HepG2 (cell line): ENCODE results near the gene GEMIN2. TPM values are rescaled to one million over a fixed set of nuclear protein-coding genes. Genes with fewer than 3 reads are reported as not detected.

ENCODE experiments used
- ARHGAP35 ChIP-seq: sonication (generic); formaldehyde crosslinking; IDR thresholded peaks from 2 replicates; pipeline ENCODE4 v1.9.0; 2022; ENCODE audit warnings: mild to moderate bottlenecking, inconsistent platforms, moderate library complexity, missing genetic modification reagents, borderline replicate concordance
- CBX1 ChIP-seq: IDR thresholded peaks from one replicate; pipeline ENCODE4 v1.6.1; 2016; ENCODE audit warnings: antibody characterized with exemption, low read depth
- CREB3 ChIP-seq: sonication (generic); formaldehyde crosslinking; IDR thresholded peaks from 2 replicates; pipeline ENCODE4 v1.5.0; 2020; ENCODE audit warnings: missing genetic modification reagents
- ELF3 ChIP-seq: IDR thresholded peaks from 2 replicates; pipeline ENCODE4 v1.6.1; 2016; ENCODE audit warnings: missing genetic modification reagents, missing compliant biosample characterization
- ETV6 ChIP-seq: sonication (generic); formaldehyde crosslinking; conservative IDR thresholded peaks from 2 replicates; pipeline ENCODE4 v1.4.0; 2020; ENCODE audit warnings: missing genetic modification reagents
- HDAC6 ChIP-seq: fragments of 200-600 bp; sonication (generic); IDR thresholded peaks from 2 replicates; pipeline ENCODE4 v1.7.0; 2017; ENCODE audit warnings: mild to moderate bottlenecking, antibody characterized with exemption, low read length, low read depth
- KAT2B ChIP-seq: fragments of 150-350 bp; IDR thresholded peaks from 2 replicates; pipeline ENCODE4 v1.6.1; 2014; ENCODE audit warnings: low read depth, low read length, borderline replicate concordance
- MIXL1 ChIP-seq: IDR thresholded peaks from 2 replicates; pipeline ENCODE4 v1.6.1; 2016
- MXI1 ChIP-seq: IDR thresholded peaks from 3 replicates; pipeline ENCODE4 v1.6.1; 2012; ENCODE audit warnings: low read depth, low read length, inconsistent platforms, borderline replicate concordance
- PHF8 ChIP-seq: sonication (generic); formaldehyde crosslinking; IDR thresholded peaks from 2 replicates; pipeline ENCODE4 v1.5.0; 2020; ENCODE audit warnings: missing genetic modification reagents
- POGZ ChIP-seq: sonication (generic); formaldehyde crosslinking; IDR thresholded peaks from 2 replicates; pipeline ENCODE4 v1.4.0; 2020; ENCODE audit warnings: mild to moderate bottlenecking, missing genetic modification reagents
- SATB2 ChIP-seq: sonication (generic); formaldehyde crosslinking; IDR thresholded peaks from 2 replicates; pipeline ENCODE4 v1.5.0; 2020; ENCODE audit warnings: missing genetic modification reagents
- SNAPC4 ChIP-seq: sonication (generic); formaldehyde crosslinking; IDR thresholded peaks from 2 replicates; pipeline ENCODE4 v1.4.0; 2020; ENCODE audit warnings: mild to moderate bottlenecking, missing genetic modification reagents
- TCF12 ChIP-seq, 2 experiments: fragments of 450-650 bp in 1 of 2; sonication (generic) in 1 of 2; formaldehyde crosslinking in 1 of 2; IDR thresholded peaks; 2 replicates each; pipeline versions ENCODE4 v1.6.1 to v1.8.0; 2017 to 2022; ENCODE audit warnings: antibody characterized with exemption in 1 of 2, mild to moderate bottlenecking in 1 of 2, missing genetic modification reagents in 1 of 2, moderate library complexity in 1 of 2
- TCF7 ChIP-seq: sonication (generic); IDR thresholded peaks from 2 replicates; pipeline ENCODE4 v1.6.1; 2016; ENCODE audit warnings: antibody characterized with exemption, low read depth
- TEAD3 ChIP-seq: optimal IDR thresholded peaks from 2 replicates; pipeline ENCODE3; 2016; ENCODE audit warnings: borderline replicate concordance
- ZBTB25 ChIP-seq: IDR thresholded peaks from 2 replicates; pipeline ENCODE4 v1.6.1; 2018; ENCODE audit warnings: missing genetic modification reagents
- ZNF251 ChIP-seq: sonication (generic); formaldehyde crosslinking; IDR thresholded peaks from 2 replicates; pipeline ENCODE4 v1.9.0; 2021; ENCODE audit warnings: mild to moderate bottlenecking, missing genetic modification reagents
- ZNF333 ChIP-seq: sonication (generic); formaldehyde crosslinking; IDR thresholded peaks from 2 replicates; pipeline ENCODE4 v1.4.0; 2020; ENCODE audit warnings: mild to moderate bottlenecking, missing genetic modification reagents, borderline replicate concordance
- ZNF770 ChIP-seq: sonication (generic); formaldehyde crosslinking; IDR thresholded peaks from 2 replicates; pipeline ENCODE4 v1.5.0; 2020; ENCODE audit warnings: mild to moderate bottlenecking, missing genetic modification reagents
- ZSCAN29 ChIP-seq: sonication (generic); formaldehyde crosslinking; conservative IDR thresholded peaks from 2 replicates; pipeline ENCODE4 v1.4.0; 2020; ENCODE audit warnings: mild to moderate bottlenecking, missing genetic modification reagents
- polyA plus RNA-seq, 8 experiments: library from polyadenylated mRNA; depleted of rRNA in 3 of 8; stranded (reverse) in 7 of 8; unstranded in 1 of 8; fragments of >200 nt; fragmentation: Illumina TruSeq in 4 of 8; extraction: Trizol in 4 of 8; gene quantifications; 2 replicates each; pipeline versions ENCODE4 v1.2.1 to v1.2.3, GENCODE V29; 2011 to 2016; ENCODE audit warnings: low read depth in 4 of 8, missing spikeins in 1 of 8, mixed read lengths in 1 of 8; ENCODE audit not compliant: insufficient read depth in 1 of 8
- total RNA-seq, 5 experiments: library from RNA; depleted of rRNA; stranded (reverse); fragments of >200 nt; fragmentation: Illumina TruSeq; extraction: Trizol; gene quantifications; 2 replicates each; pipeline ENCODE4 v1.2.3, GENCODE V29; 2016; ENCODE audit warnings: low read depth in 1 of 5

Gene GEMIN2
- total and polyA plus RNA-seq, 2 of the 13 experiments (the other 11 are each of a cell fraction or from before 2014, with no cell fraction given) = 54.8 to 110 TPM

- no peak for TF ChIP-seq ZNF770 (CRISPR knock-in tag)
- TF ChIP-seq ZNF333 = peak; percentile 42; the same call in 1 of the 2 replicates
- peak; percentile 86 for TF ChIP-seq PHF8 (CRISPR knock-in tag)
- TF ChIP-seq MIXL1 (CRISPR knock-in tag) = no peak
- no peak for TF ChIP-seq TEAD3 (CRISPR knock-in tag)
- no peak for TF ChIP-seq TCF12 (IDR thresholded peaks at IDR 0.05)
- TF ChIP-seq TCF12 (CRISPR knock-in tag; IDR thresholded peaks at IDR 0.05) = no peak
- no peak for TF ChIP-seq HDAC6
- peak; percentile 75; the same call in 1 of the 3 replicates for TF ChIP-seq MXI1
- TF ChIP-seq ETV6 (CRISPR knock-in tag) = no peak; the same call in none of the 2 replicates
- TF ChIP-seq ARHGAP35 (CRISPR knock-in tag) = peak; percentile 60
- TF ChIP-seq ZBTB25 = no peak; the same call in 1 of the 2 replicates
- TF ChIP-seq CBX1 = no peak
- 0 out of 2 replicates have a peak, but pooled peaks have one; percentile 19 for TF ChIP-seq ZSCAN29 (CRISPR knock-in tag)
- no peak for TF ChIP-seq KAT2B
- TF ChIP-seq ZNF251 (CRISPR knock-in tag) = no peak
- no peak for TF ChIP-seq POGZ (CRISPR knock-in tag)
- peak; percentile 75; the same call in 1 of the 2 replicates for TF ChIP-seq CREB3 (CRISPR knock-in tag)
- no peak; the same call in none of the 2 replicates for TF ChIP-seq SNAPC4 (CRISPR knock-in tag)
- TF ChIP-seq SATB2 (CRISPR knock-in tag) = peak; percentile 74; the same call in 1 of the 2 replicates
- no peak; the same call in 1 of the 2 replicates for TF ChIP-seq ELF3 (CRISPR knock-in tag)
- TF ChIP-seq TCF7 = 0 out of 2 replicates have a peak, but pooled peaks have one; percentile 14
These were observed 61.5 kb downstream of the GEMIN2 start (continued) for GRCh38 chr14:39175445-39176262.
